ENCODE results near the gene GRIK5.
"Not testable (repeated sequence)": the region's sequence is repeated elsewhere in the genome, so short reads cannot be mapped to it uniquely, and the experiment has no call there.

Gene GRIK5

GRCh38 chr19:42042455-42043170, 27.4 kb downstream of the GRIK5 start:
- DNase-seq, result no peak

- not testable (repeated sequence) for DNase-seq
Observed at GRCh38 chr19:42040491-42040890, 29.5 kb downstream of the GRIK5 start.

GRCh38 chr19:42040031-42040430, 30.0 kb downstream of the GRIK5 start:
- no peak for DNase-seq

- DNase-seq, result no peak
Observed at GRCh38 chr19:42038666-42039065, 31.3 kb downstream of the GRIK5 start.

GRCh38 chr19:42037649-42038048, 32.4 kb downstream of the GRIK5 start:
- DNase-seq, result no peak

- DNase-seq, result not testable (repeated sequence)
Observed at GRCh38 chr19:42034640-42035391, 35.2 kb downstream of the GRIK5 start.

GRCh38 chr19:42033413-42033812, 36.6 kb downstream of the GRIK5 start:
- DNase-seq, result no peak

- DNase-seq, result peak; percentile 28
Observed at GRCh38 chr19:42032431-42032830, 37.6 kb downstream of the GRIK5 start.

GRCh38 chr19:42030645-42031440, 39.2 kb downstream of the GRIK5 start:
- DNase-seq, result no peak

GRCh38 chr19:42028304-42029216, 41.4 kb downstream of the GRIK5 start:
- DNase-seq, result no peak

- no peak for DNase-seq
Observed at GRCh38 chr19:42024622-42025111, 45.3 kb downstream of the GRIK5 start.

GRCh38 chr19:42023943-42024260, 46.1 kb downstream of the GRIK5 start:
- DNase-seq, result no peak

GRCh38 chr19:42023121-42023942, 46.7 kb downstream of the GRIK5 start:
- no peak for DNase-seq

- no peak for DNase-seq
Observed at GRCh38 chr19:42022616-42023015, 47.4 kb downstream of the GRIK5 start.

GRCh38 chr19:42021185-42021584, 48.8 kb downstream of the GRIK5 start:
- no peak for DNase-seq

GRCh38 chr19:42018503-42019193, 51.4 kb downstream of the GRIK5 start:
- no peak for DNase-seq

- DNase-seq, result no peak
Observed at GRCh38 chr19:42017040-42017439, 53.0 kb downstream of the GRIK5 start.

GRCh38 chr19:42012747-42013146, 57.3 kb downstream of the GRIK5 start:
- DNase-seq, result not testable (repeated sequence)

- no peak for DNase-seq
Observed at GRCh38 chr19:42010245-42011126, 59.5 kb downstream of the GRIK5 start.

- DNase-seq, result no peak
Observed at GRCh38 chr19:42006569-42006968, 63.4 kb downstream of the GRIK5 start.
